ENCODE results near the gene RBM14.
"Not testable (repeated sequence)": the region's sequence is repeated elsewhere in the genome, so short reads cannot be mapped to it uniquely, and the experiment has no call there.

DNA sequence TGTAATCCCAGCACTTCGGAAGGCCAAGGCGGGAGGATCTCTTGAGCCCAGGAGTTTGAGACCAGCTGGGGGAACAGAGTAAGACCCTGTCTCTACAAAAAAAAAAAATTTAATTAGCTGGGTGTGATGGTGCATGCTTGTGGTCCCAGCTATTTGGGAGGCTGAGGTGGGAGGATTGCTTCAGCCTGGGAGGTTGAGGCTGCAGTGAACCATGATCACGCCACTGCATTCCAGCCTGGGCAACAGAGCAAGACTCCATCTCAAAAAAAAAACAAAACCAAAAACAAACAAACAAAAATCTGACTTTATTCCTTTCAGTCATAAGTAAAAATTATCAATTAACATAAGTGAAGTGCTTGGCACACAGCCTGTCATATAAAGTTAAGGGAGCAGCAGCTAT lies 9.8 kb upstream of the RBM14 start:
- TF ChIP-seq, protein P1, sequence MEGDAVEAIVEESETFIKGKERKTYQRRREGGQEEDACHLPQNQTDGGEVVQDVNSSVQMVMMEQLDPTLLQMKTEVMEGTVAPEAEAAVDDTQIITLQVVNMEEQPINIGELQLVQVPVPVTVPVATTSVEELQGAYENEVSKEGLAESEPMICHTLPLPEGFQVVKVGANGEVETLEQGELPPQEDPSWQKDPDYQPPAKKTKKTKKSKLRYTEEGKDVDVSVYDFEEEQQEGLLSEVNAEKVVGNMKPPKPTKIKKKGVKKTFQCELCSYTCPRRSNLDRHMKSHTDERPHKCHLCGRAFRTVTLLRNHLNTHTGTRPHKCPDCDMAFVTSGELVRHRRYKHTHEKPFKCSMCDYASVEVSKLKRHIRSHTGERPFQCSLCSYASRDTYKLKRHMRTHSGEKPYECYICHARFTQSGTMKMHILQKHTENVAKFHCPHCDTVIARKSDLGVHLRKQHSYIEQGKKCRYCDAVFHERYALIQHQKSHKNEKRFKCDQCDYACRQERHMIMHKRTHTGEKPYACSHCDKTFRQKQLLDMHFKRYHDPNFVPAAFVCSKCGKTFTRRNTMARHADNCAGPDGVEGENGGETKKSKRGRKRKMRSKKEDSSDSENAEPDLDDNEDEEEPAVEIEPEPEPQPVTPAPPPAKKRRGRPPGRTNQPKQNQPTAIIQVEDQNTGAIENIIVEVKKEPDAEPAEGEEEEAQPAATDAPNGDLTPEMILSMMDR (IDR thresholded peaks at IDR 0.05): not testable (repeated sequence)
- TF ChIP-seq POLR2A (IDR thresholded peaks at IDR 0.05): not testable (repeated sequence)

All from breast epithelium (tissue), 3 donors.